Frontal cortex (tissue), 1 donor: Measurements from ENCODE around the gene RUNDC3A. TPM values are rescaled to one million over a fixed set of nuclear protein-coding genes. Genes with fewer than 3 reads are reported as not detected.

ENCODE experiments used
- small RNA-seq: library from RNA; depleted of rRNA; stranded (forward); fragments of <200 nt; gene quantifications from one replicate; pipeline ENCODE3, GENCODE V24; 2014
- total RNA-seq: library from RNA; depleted of rRNA; stranded (reverse); fragments of >200 nt; gene quantifications from one replicate; pipeline ENCODE4 v1.2.3, GENCODE V29; 2014

Gene RUNDC3A
- total RNA-seq, 1 donor from 2014 or later, result 123 TPM

Small RNA genes within 50 kb of the gene (small RNA-seq; reads per million reads assigned to genes)
- gene RF00012, result not detected
- not detected for gene RN7SL507P
- gene RNU6-453P, result not detected

Other genes with a start within 250 kb of the RUNDC3A start
- 26.5 TPM for gene LSM12, start 241.9 kb upstream of the RUNDC3A start, total RNA-seq
- 11.4 TPM for gene G6PC3, start 237.9 kb upstream of the RUNDC3A start, total RNA-seq
- gene HDAC5, start 185.0 kb upstream of the RUNDC3A start, total RNA-seq, result 87.6 TPM
- 0.82 TPM for gene HROB, start 166.7 kb upstream of the RUNDC3A start, total RNA-seq
- not detected for gene ASB16, start 137.9 kb upstream of the RUNDC3A start, total RNA-seq
- gene TMUB2, start 121.6 kb upstream of the RUNDC3A start, total RNA-seq, result 22.0 TPM
- gene ATXN7L3, start 108.7 kb upstream of the RUNDC3A start, total RNA-seq, result 64.4 TPM
- gene UBTF, start 88.9 kb upstream of the RUNDC3A start, total RNA-seq, result 69.3 TPM
- gene SLC4A1, start 40.5 kb upstream of the RUNDC3A start, total RNA-seq, result 4.9 TPM
- gene SLC25A39, start 16.2 kb downstream of the RUNDC3A start, total RNA-seq, result 30.2 TPM
- gene GRN, start 36.7 kb downstream of the RUNDC3A start, total RNA-seq, result 44.0 TPM
- 60.7 TPM for gene FAM171A2, start 55.3 kb downstream of the RUNDC3A start, total RNA-seq
- gene ITGA2B, start 81.0 kb downstream of the RUNDC3A start, total RNA-seq, result 0.82 TPM
- gene GPATCH8, start 194.8 kb downstream of the RUNDC3A start, total RNA-seq, result 21.6 TPM
- 3.7 TPM for gene FZD2, start 248.9 kb downstream of the RUNDC3A start, total RNA-seq